C4-2B (cell line): Measurements from ENCODE around the gene NSMCE1.
A peak's percentile ranks its signal among the peaks of the same experiment; 100 is the strongest.

Source experiments
- H3K27ac ChIP-seq: fragments of 450-650 bp; 2 replicates; pipeline ENCODE4 v1.5.1; 2017
- CTCF ChIP-seq: fragments of 450-650 bp; conservative IDR thresholded peaks from 2 replicates; pipeline ENCODE4 v1.5.1; 2017; ENCODE audit warnings: mild to moderate bottlenecking
- ZFX ChIP-seq: fragments of 450-650 bp; IDR thresholded peaks from 2 replicates; pipeline ENCODE4 v1.6.1; 2017

The NSMCE1 gene

GRCh38 chr16:27268376-27269299 lies at the start of gene NSMCE1:
TSS of gene NSMCE1 (minus strand) at chr16:27268772. CDS start at chr16:27257570, 11,202 bp downstream.
- peak within 1 kb of the TSS; percentile 73 for H3K27ac ChIP-seq
- TF ChIP-seq CTCF (no peak; the same call in 1 of the 2 replicates), ZFX (peak; percentile 62)

GRCh38 chr16:27317738-27318391 lies 49.3 kb upstream of the NSMCE1 start:
- TF ChIP-seq CTCF, result no peak
- no peak for TF ChIP-seq ZFX

GRCh38 chr16:27317320-27317719 lies 48.7 kb upstream of the NSMCE1 start:
- TF ChIP-seq ZFX, result no peak
- no peak for TF ChIP-seq CTCF
- H3K27ac ChIP-seq, result no peak overlapping the region

More at GRCh38 chr16:27317738-27318391, 49.3 kb upstream of the NSMCE1 start:
- no peak overlapping the region for H3K27ac ChIP-seq

GRCh38 chr16:27316038-27316680 lies 47.6 kb upstream of the NSMCE1 start:
- H3K27ac ChIP-seq, result no peak overlapping the region
- TF ChIP-seq ZFX, result no peak
- TF ChIP-seq CTCF, result no peak

GRCh38 chr16:27315333-27316037 lies 46.9 kb upstream of the NSMCE1 start:
- TF ChIP-seq CTCF (no peak), ZFX (no peak)
- no peak overlapping the region for H3K27ac ChIP-seq

GRCh38 chr16:27314986-27315332 lies 46.4 kb upstream of the NSMCE1 start:
- no peak for TF ChIP-seq CTCF
- TF ChIP-seq ZFX, result no peak
- H3K27ac ChIP-seq, result no peak overlapping the region
